Endothelial cell of umbilical vein (primary cell): ENCODE data around the gene ERFL. TPM values are rescaled to one million over a fixed set of nuclear protein-coding genes. Genes with fewer than 3 reads are reported as not detected.

Experiments
- BruUV-seq: library from RNA; stranded (reverse); fragments of 400-500 nt; replicated peaks from 2 replicates; lab custom pipeline; 2021; lab: Mats Ljungman, UMichigan
- CTCF ChIA-PET: fragments of 300-600, 350-600 bp; sonication (Branson Sonifier 250); formaldehyde crosslinking; loops from one replicate; lab custom pipeline; 2021; ENCODE audit warnings: antibody characterized with exemption, inconsistent platforms; lab: Charles Lee
- POLR2A ChIA-PET: fragments of 300-600, 350-600 bp; sonication (Branson Sonifier 250); formaldehyde crosslinking; loops from one replicate; lab custom pipeline; 2021; ENCODE audit warnings: antibody characterized with exemption, inconsistent platforms; lab: Charles Lee
- DNase-seq: peaks from one replicate; pipeline ENCODE4 v3.0.0-alpha.2; 2011; ENCODE audit warnings: low read depth, low spot score
- FAIRE-seq: peaks from 2 replicates; lab custom pipeline; 2011; peaks lifted over from hg19 to GRCh38; lab: Jason Lieb, UNC
- H2AFZ ChIP-seq: 2 replicates; pipeline ENCODE4 v1.6.0; 2012; ENCODE audit warnings: low read depth, low read length, control low read depth, inconsistent platforms
- H3K27ac ChIP-seq: 2 replicates; pipeline ENCODE4 v1.5.1; 2011; ENCODE audit warnings: low read depth, mild to moderate bottlenecking, control low read depth, low read length, moderate library complexity; ENCODE audit not compliant: insufficient read depth
- H3K27me3 ChIP-seq, 2 experiments: 2 replicates each; pipeline versions ENCODE4 v1.6.0 to v1.6.1; 2011; ENCODE audit warnings: low read length in 2 of 2, mixed read lengths in 1 of 2; ENCODE audit not compliant: control insufficient read depth in 2 of 2, insufficient read depth in 2 of 2
- H3K36me3 ChIP-seq, 2 experiments: 2 replicates in 1 of 2; 3 replicates in 1 of 2; pipeline ENCODE4 v1.5.1; 2011; ENCODE audit warnings: low read length in 2 of 2, mild to moderate bottlenecking in 1 of 2, moderate library complexity in 1 of 2; ENCODE audit not compliant: control insufficient read depth in 2 of 2, insufficient read depth in 2 of 2; ENCODE audit errors: extremely low read depth in 1 of 2
- H3K4me1 ChIP-seq: 3 replicates; pipeline ENCODE4 v1.5.1; 2011; ENCODE audit warnings: mild to moderate bottlenecking, low read length; ENCODE audit not compliant: control insufficient read depth, insufficient read depth; ENCODE audit errors: extremely low read depth
- H3K4me2 ChIP-seq: 2 replicates; pipeline ENCODE4 v1.6.1; 2011; ENCODE audit warnings: low read length, control low read depth, mixed read lengths; ENCODE audit not compliant: insufficient read depth
- H3K4me3 ChIP-seq, 3 experiments: fragments of 200-600 bp in 1 of 3; sonication (generic), shearing (Covaris generic) in 1 of 3; replicated peaks in 1 of 3; 2 replicates each; pipeline ENCODE4 v1.5.1; 2011 to 2016; ENCODE audit warnings: control low read depth in 3 of 3, low read length in 3 of 3, mild to moderate bottlenecking in 2 of 3, inconsistent platforms in 1 of 3, low read depth in 1 of 3, moderate library complexity in 1 of 3; ENCODE audit not compliant: insufficient read depth in 1 of 3
- H3K79me2 ChIP-seq: 2 replicates; pipeline ENCODE4 v1.6.0; 2012; ENCODE audit warnings: low read length, inconsistent platforms; ENCODE audit not compliant: control insufficient read depth, insufficient read depth
- H3K9ac ChIP-seq: replicated peaks from 2 replicates; pipeline ENCODE3; 2011; ENCODE audit warnings: low read length, control low read depth; ENCODE audit not compliant: insufficient read depth; ENCODE audit errors: extremely low read depth
- H3K9me1 ChIP-seq: replicated peaks from 3 replicates; pipeline ENCODE4 v1.6.0; 2011; ENCODE audit warnings: mild to moderate bottlenecking, low read length; ENCODE audit not compliant: control insufficient read depth, insufficient read depth; ENCODE audit errors: extremely low read depth
- H3K9me3 ChIP-seq: replicated peaks from 2 replicates; pipeline ENCODE4 v1.5.1; 2012; ENCODE audit warnings: low read length, inconsistent platforms; ENCODE audit not compliant: control insufficient read depth, insufficient read depth
- H4K20me1 ChIP-seq: replicated peaks from 2 replicates; pipeline ENCODE3; 2011; ENCODE audit warnings: mild to moderate bottlenecking, low read length; ENCODE audit not compliant: control insufficient read depth, insufficient read depth; ENCODE audit errors: extremely low read depth
- CTCF ChIP-seq, 2 donors: IDR thresholded peaks; 1 replicate in 1 of 2; 2 replicates in 1 of 2; pipeline ENCODE4 v1.5.1; 2011; ENCODE audit warnings: low read length in 2 of 2, mild to moderate bottlenecking in 2 of 2, moderate library complexity in 2 of 2, control low read depth in 1 of 2, inconsistent platforms in 1 of 2, low read depth in 1 of 2; ENCODE audit not compliant: insufficient read depth in 1 of 2; ENCODE audit errors: extremely low read depth in 1 of 2
- EZH2 ChIP-seq: IDR thresholded peaks from 2 replicates; pipeline ENCODE4 v1.6.1; 2012; ENCODE audit warnings: borderline replicate concordance, low read depth, mild to moderate bottlenecking, moderate library complexity, low read length, inconsistent platforms; ENCODE audit not compliant: severe bottlenecking
- FOS ChIP-seq: IDR thresholded peaks from 2 replicates; pipeline ENCODE4 v1.6.1; 2011; ENCODE audit warnings: mild to moderate bottlenecking, low read length, moderate library complexity, borderline replicate concordance; ENCODE audit not compliant: insufficient read depth
- GATA2 ChIP-seq: IDR thresholded peaks from 2 replicates; pipeline ENCODE4 v1.7.0; 2011; ENCODE audit warnings: low read depth, mild to moderate bottlenecking, moderate library complexity, mixed read lengths, low read length; ENCODE audit not compliant: insufficient read length, insufficient read depth
- JUN ChIP-seq: IDR thresholded peaks from 2 replicates; pipeline ENCODE4 v1.6.1; 2011; ENCODE audit warnings: borderline replicate concordance, low read depth; ENCODE audit not compliant: insufficient read length, insufficient read depth
- MAX ChIP-seq: IDR thresholded peaks from 2 replicates; pipeline ENCODE4 v1.6.1; 2011; ENCODE audit not compliant: insufficient read depth, insufficient read length
- MYC ChIP-seq: IDR thresholded peaks from one replicate; pipeline ENCODE4 v1.6.1; 2011; ENCODE audit warnings: mild to moderate bottlenecking, low read depth, low read length
- POLR2A ChIP-seq: IDR thresholded peaks from 2 replicates; pipeline ENCODE4 v1.6.1; 2012; ENCODE audit warnings: low read depth, mild to moderate bottlenecking, control low read depth, low read length
- POLR2AphosphoS5 ChIP-seq: IDR thresholded peaks from 2 replicates; pipeline ENCODE4 v1.6.1; 2012; ENCODE audit warnings: low read depth, mild to moderate bottlenecking, control low read depth, low read length, moderate library complexity; ENCODE audit not compliant: insufficient read depth
- dilution Hi-C: fragments of 300-500 bp; cut with MboI; formaldehyde crosslinking; loops from one replicate; pipeline ENCODE4 v1.15.0; 2019; ENCODE audit warnings: low sequenced_read_pairs; ENCODE audit not compliant: extremely low pct_ligation_motif_present
- intact Hi-C: fragments of 100-400 bp; cut with micrococcal nuclease; formaldehyde crosslinking; loops from one replicate; pipeline ENCODE4 v1.10.0; 2022
- polyA plus RNA-seq, 4 experiments: library from polyadenylated mRNA; depleted of rRNA in 3 of 4; stranded (reverse) in 3 of 4; unstranded in 1 of 4; fragments of >200 nt; gene quantifications; 2 replicates each; pipeline versions ENCODE4 v1.2.1 to v1.2.3, GENCODE V29; 2011 to 2012; ENCODE audit warnings: missing spikeins in 1 of 4
- total RNA-seq: library from RNA; stranded (reverse); gene quantifications from 2 replicates; pipeline ENCODE4 v1.2.3, GENCODE V29; 2021

The ERFL gene
- total and polyA plus RNA-seq, 2 donors (not counting 3 experiments of a cell fraction or from before 2014, with no cell fraction given), result not detected

GRCh38 chr19:41967054-41967783, 39.0 kb upstream of the ERFL start:
- FAIRE-seq, result no peak
- POLR2A ChIA-PET, result interaction anchor here (0.6 kb wide), 1 partner anchor 124 kb away, joined by 4 read pairs; no protein-coding TSS in a partner anchor

More at GRCh38 chr19:41967054-41967783, 39.0 kb upstream of the ERFL start:
- dilution Hi-C loops, result no loop called here
- Histone ChIP-seq H2AFZ (no peak overlapping the region), H4K20me1 (no peaks in the 10 kb centered on the region), H3K4me1 (no peaks in the 10 kb centered on the region), H3K36me3 (no peaks in the 10 kb centered on the region), H3K4me3 (no peak overlapping the region), H3K9ac (no peak overlapping the region), H3K27ac (no peak overlapping the region), H3K4me2 (no peak overlapping the region), H3K9me1 (no peaks in the 10 kb centered on the region), H3K9me3 (no peaks in the 10 kb centered on the region), H3K79me2 (no peaks in the 10 kb centered on the region), H3K27me3 (no peaks in the 10 kb centered on the region)
- TF ChIP-seq JUN (no peak), MAX (no peak), POLR2A (no peak), MYC (no peak), CTCF (IDR thresholded peaks at IDR 0.05; ENCODE audit: extremely low read depth in 1 of 2, insufficient read depth in 1 of 2, low read depth in 1 of 2, low read length in 2 of 2) (no peak), EZH2 (no peak), GATA2 (no peak), FOS (no peak), POLR2AphosphoS5 (no peak)
- intact Hi-C loops, result no loop called here
- CTCF ChIA-PET, result no interaction called here
- no peak for DNase-seq
- BruUV-seq, result no TSS peak
